Osteocyte (in vitro differentiated cells): ENCODE measurements around the gene METTL17. TPM values are rescaled to one million over a fixed set of nuclear protein-coding genes. Genes with fewer than 3 reads are reported as not detected.

Experiments
- DNase-seq: peaks from one replicate; pipeline ENCODE4 v3.0.0; 2021; ENCODE audit warnings: mixed read lengths; ENCODE audit not compliant: unreplicated experiment; ENCODE audit errors: extremely low spot score
- H3K27ac Mint-ChIP-seq: one replicate; pipeline ENCODE4 v1.8.0; 2021; ENCODE audit warnings: mild to moderate bottlenecking, mixed read lengths; ENCODE audit not compliant: unreplicated experiment
- H3K27me3 Mint-ChIP-seq: one replicate; pipeline ENCODE4 v1.8.0; 2021; ENCODE audit warnings: mixed read lengths; ENCODE audit not compliant: unreplicated experiment
- H3K36me3 Mint-ChIP-seq: one replicate; pipeline ENCODE4 v1.8.0; 2021; ENCODE audit warnings: mixed read lengths; ENCODE audit not compliant: unreplicated experiment
- H3K4me1 Mint-ChIP-seq: one replicate; pipeline ENCODE4 v1.8.0; 2021; ENCODE audit warnings: mixed read lengths; ENCODE audit not compliant: unreplicated experiment
- H3K4me3 Mint-ChIP-seq: one replicate; pipeline ENCODE4 v1.8.0; 2021; ENCODE audit warnings: mild to moderate bottlenecking, moderate library complexity, mixed read lengths; ENCODE audit not compliant: unreplicated experiment
- H3K9me3 Mint-ChIP-seq: one replicate; pipeline ENCODE4 v1.8.0; 2021; ENCODE audit warnings: mixed read lengths; ENCODE audit not compliant: unreplicated experiment
- total RNA-seq: library from RNA; stranded (reverse); gene quantifications from 2 replicates; pipeline ENCODE4 v1.2.1, GENCODE V29; 2021
- TF ChIP-seq, protein P1 (sequence below): fragments of 200-600 bp; sonication (generic); IDR thresholded peaks from 2 replicates; pipeline ENCODE4 v1.5.0; 2021; ENCODE audit warnings: antibody characterized with exemption, mild to moderate bottlenecking, moderate library complexity

METTL17 gene
- total RNA-seq, 1 donor from 2014 or later = 58.6 TPM

DNA sequence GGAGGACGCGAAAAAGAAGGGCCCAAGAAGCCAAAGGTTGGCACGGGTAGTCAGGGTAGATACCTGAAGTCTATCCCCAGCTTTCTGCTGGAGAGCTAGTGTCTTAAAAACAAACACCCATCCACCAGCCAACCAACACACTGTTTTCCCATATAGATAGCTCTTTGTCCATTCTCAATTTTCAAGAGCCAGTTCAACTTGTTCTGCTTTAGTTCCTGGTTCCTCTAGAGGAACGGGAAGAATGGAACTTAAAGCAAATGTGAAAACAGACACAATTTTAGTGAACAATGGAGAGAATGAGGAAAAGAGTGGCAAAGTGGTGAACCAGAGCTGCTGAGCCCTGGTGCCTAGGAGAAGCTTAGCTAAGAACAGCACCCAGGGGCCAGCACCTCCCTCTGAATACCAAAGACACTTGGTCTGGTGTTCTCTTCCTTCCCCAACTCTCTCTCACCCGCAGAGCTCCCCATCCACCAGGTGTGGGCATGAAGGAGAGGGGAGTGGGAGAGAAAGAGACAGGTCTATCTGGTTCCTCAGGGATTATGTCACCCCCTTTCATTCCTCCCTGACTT lies 31.3 kb downstream of the METTL17 start:
- no peak for DNase-seq
- Mint-ChIP-seq H3K27ac (no peak overlapping the region), H3K9me3 (no peaks in the 10 kb centered on the region), H3K36me3 (no peaks in the 10 kb centered on the region), H3K4me3 (no peak overlapping the region), H3K27me3 (peaks cover 39% of the 10 kb centered on the region), H3K4me1 (peaks cover 9% of the 10 kb centered on the region)
- TF ChIP-seq, protein P1, sequence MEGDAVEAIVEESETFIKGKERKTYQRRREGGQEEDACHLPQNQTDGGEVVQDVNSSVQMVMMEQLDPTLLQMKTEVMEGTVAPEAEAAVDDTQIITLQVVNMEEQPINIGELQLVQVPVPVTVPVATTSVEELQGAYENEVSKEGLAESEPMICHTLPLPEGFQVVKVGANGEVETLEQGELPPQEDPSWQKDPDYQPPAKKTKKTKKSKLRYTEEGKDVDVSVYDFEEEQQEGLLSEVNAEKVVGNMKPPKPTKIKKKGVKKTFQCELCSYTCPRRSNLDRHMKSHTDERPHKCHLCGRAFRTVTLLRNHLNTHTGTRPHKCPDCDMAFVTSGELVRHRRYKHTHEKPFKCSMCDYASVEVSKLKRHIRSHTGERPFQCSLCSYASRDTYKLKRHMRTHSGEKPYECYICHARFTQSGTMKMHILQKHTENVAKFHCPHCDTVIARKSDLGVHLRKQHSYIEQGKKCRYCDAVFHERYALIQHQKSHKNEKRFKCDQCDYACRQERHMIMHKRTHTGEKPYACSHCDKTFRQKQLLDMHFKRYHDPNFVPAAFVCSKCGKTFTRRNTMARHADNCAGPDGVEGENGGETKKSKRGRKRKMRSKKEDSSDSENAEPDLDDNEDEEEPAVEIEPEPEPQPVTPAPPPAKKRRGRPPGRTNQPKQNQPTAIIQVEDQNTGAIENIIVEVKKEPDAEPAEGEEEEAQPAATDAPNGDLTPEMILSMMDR = no peak

DNA sequence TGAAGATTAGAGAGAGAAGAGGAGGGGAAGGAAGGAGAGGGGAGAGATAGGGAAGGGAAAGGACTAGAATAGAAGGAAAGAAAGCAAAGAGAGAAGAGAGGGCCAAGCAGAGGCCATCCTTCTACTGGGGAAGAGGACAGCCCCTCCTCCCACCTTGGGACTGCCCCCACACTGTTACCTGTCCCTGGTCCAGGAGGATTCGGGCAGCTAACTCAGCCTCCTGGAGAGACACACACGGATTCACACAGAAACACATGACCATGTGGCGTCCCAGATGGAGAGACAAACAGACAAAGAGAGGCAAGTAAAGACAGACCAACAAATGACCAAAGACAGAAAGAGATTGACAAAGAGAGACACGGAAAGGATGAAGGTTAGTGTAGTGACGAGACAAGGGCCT lies 32.9 kb downstream of the METTL17 start:
- Mint-ChIP-seq H3K4me1 (peaks cover 9% of the 10 kb centered on the region), H3K27ac (no peak overlapping the region), H3K4me3 (peak overlapping the region; percentile 16), H3K9me3 (no peaks in the 10 kb centered on the region), H3K36me3 (no peaks in the 10 kb centered on the region), H3K27me3 (peaks cover 39% of the 10 kb centered on the region)
- DNase-seq = no peak
- TF ChIP-seq, protein P1 = no peak

DNA sequence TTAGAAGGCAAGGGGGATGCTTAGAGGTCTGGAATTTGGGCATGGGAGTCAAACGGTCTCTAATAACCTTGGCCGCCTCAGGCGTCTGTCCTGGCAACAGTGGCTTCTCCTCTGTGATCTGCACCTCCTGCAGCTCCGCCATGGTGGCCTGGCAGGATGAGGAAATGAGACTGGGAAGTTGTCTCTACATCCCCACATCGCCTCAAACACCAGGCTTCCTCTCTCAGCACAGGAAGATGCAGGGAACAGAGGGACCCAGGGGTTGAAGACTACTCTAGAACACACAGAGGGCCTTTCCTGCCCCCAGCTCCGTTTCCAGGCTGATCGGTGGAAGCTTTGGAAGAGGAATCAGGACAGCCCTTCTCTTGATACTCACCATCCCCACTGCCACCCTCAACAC lies 33.4 kb downstream of the METTL17 start:
- TF ChIP-seq, protein P1 = no peak
- H3K4me1 Mint-ChIP-seq = peaks cover 9% of the 10 kb centered on the region
- no peak for DNase-seq

DNA sequence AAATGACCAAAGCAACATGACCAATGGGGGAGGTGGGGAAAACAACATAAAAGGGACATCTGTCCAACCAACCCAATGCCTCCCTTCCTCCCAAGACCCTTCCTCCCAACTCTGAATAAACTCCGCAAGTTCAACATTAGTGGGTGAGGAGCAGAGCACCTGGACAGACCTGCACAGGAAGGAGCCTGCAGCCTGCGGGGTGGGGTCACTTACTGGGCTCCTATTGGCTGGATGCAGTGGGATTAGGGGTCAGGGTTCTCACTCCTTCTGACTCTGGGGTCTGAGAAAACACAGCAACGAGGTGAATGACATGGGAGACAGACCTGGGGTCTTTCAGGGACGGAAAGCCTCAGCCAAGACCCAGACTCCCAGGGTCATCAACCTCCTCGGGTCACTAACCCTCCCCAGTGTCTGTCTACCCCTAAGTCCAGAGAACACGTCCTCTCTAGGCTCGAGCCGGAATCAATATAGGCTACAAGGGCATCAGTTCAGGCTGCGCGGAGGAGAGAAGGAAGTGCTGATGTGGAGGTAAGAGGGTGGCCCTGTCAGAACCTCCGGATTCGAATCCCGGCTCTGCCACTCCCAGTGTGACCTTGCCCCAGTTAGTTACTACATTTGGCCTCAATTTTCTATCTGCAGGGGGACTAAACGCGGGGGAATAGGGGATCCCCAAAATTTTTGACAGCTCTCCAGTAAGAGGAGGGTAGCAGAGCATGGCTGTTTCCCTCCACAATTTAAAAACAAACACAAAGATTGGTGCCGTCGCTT lies 34.2 kb downstream of the METTL17 start:
- H3K36me3 Mint-ChIP-seq = no peaks in the 10 kb centered on the region
- no peak overlapping the region for H3K27ac Mint-ChIP-seq
- TF ChIP-seq, protein P1 = no peak
- peaks cover 39% of the 10 kb centered on the region for H3K27me3 Mint-ChIP-seq
- DNase-seq = no peak
- H3K4me3 Mint-ChIP-seq = peak overlapping the region; percentile 69
- peaks cover 9% of the 10 kb centered on the region for H3K4me1 Mint-ChIP-seq
- H3K9me3 Mint-ChIP-seq = no peaks in the 10 kb centered on the region

More for the DNA sequence above, 33.4 kb downstream of the METTL17 start:
- H3K27me3 Mint-ChIP-seq = peaks cover 39% of the 10 kb centered on the region
- no peaks in the 10 kb centered on the region for H3K9me3 Mint-ChIP-seq
- no peak overlapping the region for H3K27ac Mint-ChIP-seq
- H3K36me3 Mint-ChIP-seq = no peaks in the 10 kb centered on the region
- no peak overlapping the region for H3K4me3 Mint-ChIP-seq

DNA sequence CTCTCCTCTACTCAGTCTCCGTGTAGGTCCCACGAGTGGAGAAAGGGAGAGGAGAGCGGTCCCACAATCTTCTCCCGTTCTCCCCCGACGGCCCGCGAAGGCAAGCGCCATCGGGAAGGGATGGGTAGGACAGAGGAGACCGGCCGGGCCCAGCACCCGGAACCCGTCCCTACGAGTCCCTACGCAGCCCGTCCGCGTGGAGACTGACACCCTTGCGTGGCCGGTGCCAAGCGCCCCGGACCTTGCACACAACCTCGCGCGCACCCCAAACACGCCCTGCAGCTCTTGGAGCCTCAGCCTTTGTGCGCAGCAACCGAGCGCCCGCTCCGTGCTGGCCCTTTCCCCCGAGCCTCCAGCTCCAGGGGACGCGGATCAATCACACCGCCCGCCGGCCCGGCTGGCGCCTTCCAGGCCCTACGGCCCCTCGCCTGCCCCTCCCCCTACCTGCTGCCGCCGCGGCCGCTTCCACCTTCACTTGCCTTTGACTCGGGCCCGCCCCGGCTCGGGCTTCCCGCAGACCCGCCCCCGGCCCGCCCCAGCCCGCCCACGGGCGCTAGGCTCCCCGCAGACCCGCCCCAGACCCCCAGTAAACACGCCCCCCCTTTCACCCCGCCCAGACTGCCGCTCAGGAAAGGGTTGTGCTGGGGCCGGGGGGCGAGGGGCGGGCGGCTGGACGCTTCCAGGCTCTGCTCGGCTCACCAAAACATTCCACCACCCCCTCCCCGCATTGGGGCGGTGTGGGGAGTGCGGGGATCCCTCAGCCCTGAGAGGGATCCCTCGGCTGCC lies 35.0 kb downstream of the METTL17 start, which contains the start of gene NDRG2:
TSS of gene NDRG2 (minus strand) at position 477 of the 786 bp plus-strand sequence. CDS start 1,746 bp downstream, outside the sequence.
- Mint-ChIP-seq H3K27me3 (peaks cover 39% of the 10 kb centered on the region), H3K4me1 (peaks cover 9% of the 10 kb centered on the region), H3K9me3 (no peaks in the 10 kb centered on the region), H3K27ac (no peak within 1 kb of the TSS), H3K36me3 (no peaks in the 10 kb centered on the region), H3K4me3 (peak within 1 kb of the TSS; percentile 78)
- DNase-seq = no peak
- TF ChIP-seq, protein P1 = no peak
